GM23338 (cell line): Measurements from ENCODE around the gene ZNF276. TPM values are rescaled to one million over a fixed set of nuclear protein-coding genes. Genes with fewer than 3 reads are reported as not detected.

Source experiments
- ATAC-seq: fragments of 200-7000 bp; cut with Tn5 transposase; 3 replicates; pipeline ENCODE4 v1.9.1; 2020
- DNase-seq: peaks from one replicate; pipeline ENCODE4 v3.0.0-alpha.2; 2015; ENCODE audit warnings: low spot score
- H2AFZ ChIP-seq: fragments of 200-600 bp; sonication (generic); 2 replicates; pipeline ENCODE4 v1.8.0; 2016; ENCODE audit warnings: antibody characterized with exemption, mild to moderate bottlenecking, moderate library complexity
- H3F3A ChIP-seq: fragments of 200-600 bp; sonication (generic); replicated peaks from 2 replicates; pipeline ENCODE4 v1.8.0; 2017; ENCODE audit warnings: antibody characterized with exemption, mixed run types, low read depth
- H3K27ac ChIP-seq: fragments of 200-600 bp; sonication (generic); 2 replicates; pipeline ENCODE4 v1.6.1; 2016; ENCODE audit warnings: low read depth
- H3K27me3 ChIP-seq: fragments of 200-600 bp; sonication (generic); 2 replicates; pipeline ENCODE4 v1.8.0; 2016; ENCODE audit warnings: mild to moderate bottlenecking, mixed run types, moderate library complexity; ENCODE audit not compliant: insufficient read depth
- H3K36me3 ChIP-seq: fragments of 200-600 bp; sonication (generic); 2 replicates; pipeline ENCODE4 v1.8.0; 2016; ENCODE audit warnings: mild to moderate bottlenecking; ENCODE audit not compliant: insufficient read depth
- H3K4me1 ChIP-seq: fragments of 200-600 bp; sonication (generic); 2 replicates; pipeline ENCODE4 v1.8.0; 2016; ENCODE audit warnings: mild to moderate bottlenecking, moderate library complexity; ENCODE audit not compliant: insufficient read depth
- H3K4me2 ChIP-seq: fragments of 200-600 bp; sonication (generic); 2 replicates; pipeline ENCODE4 v1.7.1; 2017; ENCODE audit warnings: mixed run types
- H3K4me3 ChIP-seq: fragments of 200-600 bp; sonication (generic); 2 replicates; pipeline ENCODE4 v1.6.1; 2016; ENCODE audit warnings: mixed run types
- H3K79me2 ChIP-seq: fragments of 200-600 bp; sonication (generic); replicated peaks from 2 replicates; pipeline ENCODE4 v1.8.0; 2017; ENCODE audit warnings: mild to moderate bottlenecking; ENCODE audit not compliant: insufficient read depth
- H3K9me2 ChIP-seq: fragments of 200-600 bp; sonication (generic); 2 replicates; pipeline ENCODE4 v1.8.0; 2017; ENCODE audit not compliant: insufficient read depth
- H4K20me1 ChIP-seq: fragments of 200-600 bp; sonication (generic); replicated peaks from 2 replicates; pipeline ENCODE4 v1.8.0; 2017; ENCODE audit warnings: mild to moderate bottlenecking; ENCODE audit not compliant: insufficient read depth
- H3K27ac Mint-ChIP-seq: 2 replicates; pipeline ENCODE4 v1.8.0; 2020; ENCODE audit warnings: inconsistent platforms, mild to moderate bottlenecking, moderate library complexity, mixed read lengths
- H3K27me3 Mint-ChIP-seq: 3 replicates; pipeline ENCODE4 v1.8.0; 2022; ENCODE audit warnings: low read depth, mild to moderate bottlenecking, moderate library complexity, mixed read lengths, inconsistent platforms; ENCODE audit not compliant: insufficient read depth, poor library complexity
- H3K36me3 Mint-ChIP-seq: 3 replicates; pipeline ENCODE4 v1.8.0; 2021; ENCODE audit warnings: low read depth, mild to moderate bottlenecking, inconsistent platforms, moderate library complexity, mixed read lengths
- H3K4me1 Mint-ChIP-seq: 3 replicates; pipeline ENCODE4 v1.8.0; 2020; ENCODE audit warnings: mild to moderate bottlenecking, inconsistent platforms, mixed read lengths
- H3K4me3 Mint-ChIP-seq: 3 replicates; pipeline ENCODE4 v1.8.0; 2021; ENCODE audit warnings: moderate library complexity, mild to moderate bottlenecking, inconsistent platforms, mixed read lengths
- H3K9me3 Mint-ChIP-seq: 3 replicates; pipeline ENCODE4 v1.8.0; 2020; ENCODE audit warnings: moderate library complexity, mild to moderate bottlenecking, inconsistent platforms, mixed read lengths
- CREB1 ChIP-seq: fragments of 250-450 bp; sonication (Bioruptor Pico); IDR thresholded peaks from 2 replicates; pipeline ENCODE4 v1.5.0; 2020; ENCODE audit warnings: low read depth, mild to moderate bottlenecking, moderate library complexity
- EZH2 ChIP-seq: fragments of 200-600 bp; sonication (generic); IDR thresholded peaks from one replicate; pipeline ENCODE4 v1.8.0; 2017; ENCODE audit warnings: antibody characterized with exemption, mild to moderate bottlenecking, low read depth; ENCODE audit not compliant: unreplicated experiment
- EZH2phosphoT487 ChIP-seq: fragments of 200-600 bp; sonication (generic); IDR thresholded peaks from one replicate; pipeline ENCODE4 v1.8.1; 2018; ENCODE audit warnings: antibody characterized with exemption; ENCODE audit not compliant: unreplicated experiment
- JUNB ChIP-seq: IDR thresholded peaks from one replicate; pipeline ENCODE4 v1.6.1; 2016; ENCODE audit warnings: antibody characterized with exemption; ENCODE audit not compliant: unreplicated experiment
- NANOG ChIP-seq: IDR thresholded peaks from 2 replicates; pipeline ENCODE4 v1.6.1; 2016; ENCODE audit warnings: antibody characterized with exemption, borderline replicate concordance
- POLR2AphosphoS5 ChIP-seq: IDR thresholded peaks from 2 replicates; pipeline ENCODE4 v1.6.1; 2016; ENCODE audit warnings: antibody characterized with exemption, low read depth
- STAT1 ChIP-seq: IDR thresholded peaks from one replicate; pipeline ENCODE4 v1.6.1; 2016; ENCODE audit warnings: antibody characterized with exemption; ENCODE audit not compliant: unreplicated experiment
- ZNF114 ChIP-seq: fragments of 250-450 bp; sonication (Bioruptor Pico); IDR thresholded peaks from 2 replicates; pipeline ENCODE4 v1.5.0; 2020; ENCODE audit warnings: mild to moderate bottlenecking, moderate library complexity
- ZNF331 ChIP-seq: fragments of 250-450 bp; sonication (Bioruptor Pico); IDR thresholded peaks from 2 replicates; pipeline ENCODE4 v1.5.0; 2020; ENCODE audit warnings: low read depth, mild to moderate bottlenecking, moderate library complexity
- polyA plus RNA-seq: library from polyadenylated mRNA; unstranded; fragments of >200 nt; fragmentation: Nextera tagmentation; extraction: Ambion mirVana; gene quantifications from 2 replicates; pipeline ENCODE4 v1.2.1, GENCODE V29; 2016
- total RNA-seq: library from RNA; depleted of rRNA; stranded (reverse); fragments of >200 nt; shearing (Covaris generic); gene quantifications from 2 replicates; pipeline ENCODE4 v1.2.3, GENCODE V29; 2014
- TF ChIP-seq, protein P1 (sequence below), 2 experiments: fragments of 200-600 bp in 1 of 2; sonication (generic) in 1 of 2; conservative IDR thresholded peaks; 2 replicates each; pipeline versions ENCODE4 v1.5.1 to v1.6.1; 2016 to 2017; ENCODE audit warnings: antibody characterized with exemption in 2 of 2, low read depth in 2 of 2, mild to moderate bottlenecking in 2 of 2, moderate library complexity in 1 of 2
- TF ChIP-seq, protein P2 (sequence below): fragments of 250-450 bp; sonication (Bioruptor Pico); IDR thresholded peaks from 2 replicates; pipeline ENCODE4 v1.5.0; 2020; ENCODE audit warnings: mild to moderate bottlenecking, moderate library complexity
- TF ChIP-seq, protein P3 (sequence below): IDR thresholded peaks from one replicate; pipeline ENCODE4 v1.6.1; 2018; ENCODE audit warnings: antibody characterized with exemption; ENCODE audit not compliant: unreplicated experiment
- TF ChIP-seq, protein P4 (sequence below): IDR thresholded peaks from 2 replicates; pipeline ENCODE4 v1.6.1; 2016; ENCODE audit warnings: antibody characterized with exemption

Gene ZNF276
- total and polyA plus RNA-seq, 2 experiments from 2014 or later = 3.4 to 15.6 TPM

DNA sequence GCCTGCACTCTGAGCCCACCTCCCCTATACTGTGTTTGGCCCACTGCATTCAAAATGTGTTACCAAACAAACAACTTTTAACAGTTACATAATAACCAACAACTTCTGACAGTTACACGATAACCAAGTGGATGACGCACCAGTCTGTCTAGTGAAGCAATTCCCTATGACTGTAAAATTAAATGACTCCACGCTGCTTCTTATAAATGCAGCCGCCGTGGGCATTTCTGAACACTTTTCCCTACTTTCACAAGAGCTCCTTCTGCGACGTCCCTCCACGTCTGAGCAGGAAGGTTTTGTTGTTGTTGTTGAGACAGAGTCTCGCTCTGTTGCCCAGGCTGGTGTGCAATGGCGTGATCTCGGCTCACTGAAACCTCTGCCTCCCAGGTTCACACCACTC lies 27.6 kb downstream of the ZNF276 start:
- Histone ChIP-seq H3K4me3 (no peak overlapping the region), H3K9me2 (no peaks in the 10 kb centered on the region), H2AFZ (no peak overlapping the region), H3F3A (0 out of 2 replicates have a peak, but pooled peaks cover 5% of the 10 kb centered on the region), H3K27ac (no peak overlapping the region), H3K36me3 (peaks cover 48% of the 10 kb centered on the region), H3K4me1 (no peaks in the 10 kb centered on the region), H4K20me1 (no peaks in the 10 kb centered on the region; the same call in 1 of the 2 replicates), H3K4me2 (no peak overlapping the region), H3K27me3 (no peaks in the 10 kb centered on the region), H3K79me2 (no peaks in the 10 kb centered on the region)
- H3K27me3 Mint-ChIP-seq = peaks cover 5% of the 10 kb centered on the region
- DNase-seq (no peak), ATAC-seq (no peak)
- peaks cover 71% of the 10 kb centered on the region for H3K36me3 Mint-ChIP-seq
- no peak overlapping the region for H3K27ac Mint-ChIP-seq
- TF ChIP-seq, protein P1, sequence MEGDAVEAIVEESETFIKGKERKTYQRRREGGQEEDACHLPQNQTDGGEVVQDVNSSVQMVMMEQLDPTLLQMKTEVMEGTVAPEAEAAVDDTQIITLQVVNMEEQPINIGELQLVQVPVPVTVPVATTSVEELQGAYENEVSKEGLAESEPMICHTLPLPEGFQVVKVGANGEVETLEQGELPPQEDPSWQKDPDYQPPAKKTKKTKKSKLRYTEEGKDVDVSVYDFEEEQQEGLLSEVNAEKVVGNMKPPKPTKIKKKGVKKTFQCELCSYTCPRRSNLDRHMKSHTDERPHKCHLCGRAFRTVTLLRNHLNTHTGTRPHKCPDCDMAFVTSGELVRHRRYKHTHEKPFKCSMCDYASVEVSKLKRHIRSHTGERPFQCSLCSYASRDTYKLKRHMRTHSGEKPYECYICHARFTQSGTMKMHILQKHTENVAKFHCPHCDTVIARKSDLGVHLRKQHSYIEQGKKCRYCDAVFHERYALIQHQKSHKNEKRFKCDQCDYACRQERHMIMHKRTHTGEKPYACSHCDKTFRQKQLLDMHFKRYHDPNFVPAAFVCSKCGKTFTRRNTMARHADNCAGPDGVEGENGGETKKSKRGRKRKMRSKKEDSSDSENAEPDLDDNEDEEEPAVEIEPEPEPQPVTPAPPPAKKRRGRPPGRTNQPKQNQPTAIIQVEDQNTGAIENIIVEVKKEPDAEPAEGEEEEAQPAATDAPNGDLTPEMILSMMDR (conservative IDR thresholded peaks at IDR 0.05; ENCODE audit: low read depth in 2 of 2) = no peak
- TF ChIP-seq, protein P2, sequence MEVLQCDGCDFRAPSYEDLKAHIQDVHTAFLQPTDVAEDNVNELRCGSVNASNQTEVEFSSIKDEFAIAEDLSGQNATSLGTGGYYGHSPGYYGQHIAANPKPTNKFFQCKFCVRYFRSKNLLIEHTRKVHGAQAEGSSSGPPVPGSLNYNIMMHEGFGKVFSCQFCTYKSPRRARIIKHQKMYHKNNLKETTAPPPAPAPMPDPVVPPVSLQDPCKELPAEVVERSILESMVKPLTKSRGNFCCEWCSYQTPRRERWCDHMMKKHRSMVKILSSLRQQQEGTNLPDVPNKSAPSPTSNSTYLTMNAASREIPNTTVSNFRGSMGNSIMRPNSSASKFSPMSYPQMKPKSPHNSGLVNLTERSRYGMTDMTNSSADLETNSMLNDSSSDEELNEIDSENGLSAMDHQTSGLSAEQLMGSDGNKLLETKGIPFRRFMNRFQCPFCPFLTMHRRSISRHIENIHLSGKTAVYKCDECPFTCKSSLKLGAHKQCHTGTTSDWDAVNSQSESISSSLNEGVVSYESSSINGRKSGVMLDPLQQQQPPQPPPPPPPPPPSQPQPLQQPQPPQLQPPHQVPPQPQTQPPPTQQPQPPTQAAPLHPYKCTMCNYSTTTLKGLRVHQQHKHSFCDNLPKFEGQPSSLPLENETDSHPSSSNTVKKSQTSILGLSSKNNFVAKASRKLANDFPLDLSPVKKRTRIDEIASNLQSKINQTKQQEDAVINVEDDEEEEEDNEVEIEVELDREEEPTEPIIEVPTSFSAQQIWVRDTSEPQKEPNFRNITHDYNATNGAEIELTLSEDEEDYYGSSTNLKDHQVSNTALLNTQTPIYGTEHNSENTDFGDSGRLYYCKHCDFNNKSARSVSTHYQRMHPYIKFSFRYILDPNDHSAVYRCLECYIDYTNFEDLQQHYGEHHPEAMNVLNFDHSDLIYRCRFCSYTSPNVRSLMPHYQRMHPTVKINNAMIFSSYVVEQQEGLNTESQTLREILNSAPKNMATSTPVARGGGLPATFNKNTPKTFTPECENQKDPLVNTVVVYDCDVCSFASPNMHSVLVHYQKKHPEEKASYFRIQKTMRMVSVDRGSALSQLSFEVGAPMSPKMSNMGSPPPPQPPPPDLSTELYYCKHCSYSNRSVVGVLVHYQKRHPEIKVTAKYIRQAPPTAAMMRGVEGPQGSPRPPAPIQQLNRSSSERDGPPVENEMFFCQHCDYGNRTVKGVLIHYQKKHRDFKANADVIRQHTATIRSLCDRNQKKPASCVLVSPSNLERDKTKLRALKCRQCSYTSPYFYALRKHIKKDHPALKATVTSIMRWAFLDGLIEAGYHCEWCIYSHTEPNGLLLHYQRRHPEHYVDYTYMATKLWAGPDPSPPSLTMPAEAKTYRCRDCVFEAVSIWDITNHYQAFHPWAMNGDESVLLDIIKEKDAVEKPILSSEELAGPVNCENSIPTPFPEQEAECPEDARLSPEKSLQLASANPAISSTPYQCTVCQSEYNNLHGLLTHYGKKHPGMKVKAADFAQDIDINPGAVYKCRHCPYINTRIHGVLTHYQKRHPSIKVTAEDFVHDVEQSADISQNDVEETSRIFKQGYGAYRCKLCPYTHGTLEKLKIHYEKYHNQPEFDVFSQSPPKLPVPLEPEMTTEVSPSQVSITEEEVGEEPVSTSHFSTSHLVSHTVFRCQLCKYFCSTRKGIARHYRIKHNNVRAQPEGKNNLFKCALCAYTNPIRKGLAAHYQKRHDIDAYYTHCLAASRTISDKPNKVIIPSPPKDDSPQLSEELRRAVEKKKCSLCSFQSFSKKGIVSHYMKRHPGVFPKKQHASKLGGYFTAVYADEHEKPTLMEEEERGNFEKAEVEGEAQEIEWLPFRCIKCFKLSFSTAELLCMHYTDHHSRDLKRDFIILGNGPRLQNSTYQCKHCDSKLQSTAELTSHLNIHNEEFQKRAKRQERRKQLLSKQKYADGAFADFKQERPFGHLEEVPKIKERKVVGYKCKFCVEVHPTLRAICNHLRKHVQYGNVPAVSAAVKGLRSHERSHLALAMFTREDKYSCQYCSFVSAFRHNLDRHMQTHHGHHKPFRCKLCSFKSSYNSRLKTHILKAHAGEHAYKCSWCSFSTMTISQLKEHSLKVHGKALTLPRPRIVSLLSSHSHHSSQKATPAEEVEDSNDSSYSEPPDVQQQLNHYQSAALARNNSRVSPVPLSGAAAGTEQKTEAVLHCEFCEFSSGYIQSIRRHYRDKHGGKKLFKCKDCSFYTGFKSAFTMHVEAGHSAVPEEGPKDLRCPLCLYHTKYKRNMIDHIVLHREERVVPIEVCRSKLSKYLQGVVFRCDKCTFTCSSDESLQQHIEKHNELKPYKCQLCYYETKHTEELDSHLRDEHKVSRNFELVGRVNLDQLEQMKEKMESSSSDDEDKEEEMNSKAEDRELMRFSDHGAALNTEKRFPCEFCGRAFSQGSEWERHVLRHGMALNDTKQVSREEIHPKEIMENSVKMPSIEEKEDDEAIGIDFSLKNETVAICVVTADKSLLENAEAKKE = no peak
- TF ChIP-seq, protein P3, sequence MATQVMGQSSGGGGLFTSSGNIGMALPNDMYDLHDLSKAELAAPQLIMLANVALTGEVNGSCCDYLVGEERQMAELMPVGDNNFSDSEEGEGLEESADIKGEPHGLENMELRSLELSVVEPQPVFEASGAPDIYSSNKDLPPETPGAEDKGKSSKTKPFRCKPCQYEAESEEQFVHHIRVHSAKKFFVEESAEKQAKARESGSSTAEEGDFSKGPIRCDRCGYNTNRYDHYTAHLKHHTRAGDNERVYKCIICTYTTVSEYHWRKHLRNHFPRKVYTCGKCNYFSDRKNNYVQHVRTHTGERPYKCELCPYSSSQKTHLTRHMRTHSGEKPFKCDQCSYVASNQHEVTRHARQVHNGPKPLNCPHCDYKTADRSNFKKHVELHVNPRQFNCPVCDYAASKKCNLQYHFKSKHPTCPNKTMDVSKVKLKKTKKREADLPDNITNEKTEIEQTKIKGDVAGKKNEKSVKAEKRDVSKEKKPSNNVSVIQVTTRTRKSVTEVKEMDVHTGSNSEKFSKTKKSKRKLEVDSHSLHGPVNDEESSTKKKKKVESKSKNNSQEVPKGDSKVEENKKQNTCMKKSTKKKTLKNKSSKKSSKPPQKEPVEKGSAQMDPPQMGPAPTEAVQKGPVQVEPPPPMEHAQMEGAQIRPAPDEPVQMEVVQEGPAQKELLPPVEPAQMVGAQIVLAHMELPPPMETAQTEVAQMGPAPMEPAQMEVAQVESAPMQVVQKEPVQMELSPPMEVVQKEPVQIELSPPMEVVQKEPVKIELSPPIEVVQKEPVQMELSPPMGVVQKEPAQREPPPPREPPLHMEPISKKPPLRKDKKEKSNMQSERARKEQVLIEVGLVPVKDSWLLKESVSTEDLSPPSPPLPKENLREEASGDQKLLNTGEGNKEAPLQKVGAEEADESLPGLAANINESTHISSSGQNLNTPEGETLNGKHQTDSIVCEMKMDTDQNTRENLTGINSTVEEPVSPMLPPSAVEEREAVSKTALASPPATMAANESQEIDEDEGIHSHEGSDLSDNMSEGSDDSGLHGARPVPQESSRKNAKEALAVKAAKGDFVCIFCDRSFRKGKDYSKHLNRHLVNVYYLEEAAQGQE = no peak
- TF ChIP-seq CREB1 (CRISPR knock-in tag) (no peak), ZNF331 (CRISPR knock-in tag) (no peak), STAT1 (no peak), JUNB (no peak), EZH2 (no peak), NANOG (no peak), EZH2phosphoT487 (no peak), POLR2AphosphoS5 (no peak), ZNF114 (CRISPR knock-in tag) (no peak)
- TF ChIP-seq, protein P4, sequence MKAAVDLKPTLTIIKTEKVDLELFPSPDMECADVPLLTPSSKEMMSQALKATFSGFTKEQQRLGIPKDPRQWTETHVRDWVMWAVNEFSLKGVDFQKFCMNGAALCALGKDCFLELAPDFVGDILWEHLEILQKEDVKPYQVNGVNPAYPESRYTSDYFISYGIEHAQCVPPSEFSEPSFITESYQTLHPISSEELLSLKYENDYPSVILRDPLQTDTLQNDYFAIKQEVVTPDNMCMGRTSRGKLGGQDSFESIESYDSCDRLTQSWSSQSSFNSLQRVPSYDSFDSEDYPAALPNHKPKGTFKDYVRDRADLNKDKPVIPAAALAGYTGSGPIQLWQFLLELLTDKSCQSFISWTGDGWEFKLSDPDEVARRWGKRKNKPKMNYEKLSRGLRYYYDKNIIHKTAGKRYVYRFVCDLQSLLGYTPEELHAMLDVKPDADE = no peak
- H3K9me3 Mint-ChIP-seq = no peaks in the 10 kb centered on the region
- H3K4me3 Mint-ChIP-seq = no peak overlapping the region
- no peaks in the 10 kb centered on the region for H3K4me1 Mint-ChIP-seq
